CD14-positive monocyte (primary cell): Measurements from ENCODE around the gene IL34. TPM values are rescaled to one million over a fixed set of nuclear protein-coding genes. Genes with fewer than 3 reads are reported as not detected.

Experiments used
- DNase-seq, 3 donors: peaks; one replicate each; pipeline ENCODE4 v3.0.0-alpha.2; 2011 to 2022
- H2AFZ ChIP-seq: 2 replicates; pipeline ENCODE4 v1.6.0; 2012; ENCODE audit warnings: mild to moderate bottlenecking, low read depth, low read length, inconsistent platforms; ENCODE audit not compliant: insufficient read depth, poor library complexity, severe bottlenecking
- H3K27ac ChIP-seq, 2 donors: 1 replicate in 1 of 2; 2 replicates in 1 of 2; pipeline ENCODE4 v1.5.1; 2012 to 2013; ENCODE audit warnings: low read length in 2 of 2, control low read depth in 1 of 2, inconsistent platforms in 1 of 2, low read depth in 1 of 2, mild to moderate bottlenecking in 1 of 2
- H3K27me3 ChIP-seq, 2 donors: one replicate each; pipeline versions ENCODE4 v1.6.0 to v1.6.1; 2011 to 2013; ENCODE audit warnings: low read length in 2 of 2; ENCODE audit not compliant: control insufficient read depth in 2 of 2, insufficient read depth in 2 of 2
- H3K36me3 ChIP-seq, 2 donors: replicated peaks in 1 of 2; 1 replicate in 1 of 2; 2 replicates in 1 of 2; pipeline versions ENCODE4 v1.5.1 to v1.6.1; 2012 to 2013; ENCODE audit warnings: low read length in 2 of 2, control low read depth in 1 of 2, inconsistent platforms in 1 of 2, mild to moderate bottlenecking in 1 of 2; ENCODE audit not compliant: insufficient read depth in 2 of 2, control insufficient read depth in 1 of 2
- H3K4me1 ChIP-seq, 2 donors: 1 replicate in 1 of 2; 2 replicates in 1 of 2; pipeline versions ENCODE4 v1.5.1 to v1.6.1; 2012 to 2013; ENCODE audit warnings: low read length in 2 of 2, control low read depth in 1 of 2, inconsistent platforms in 1 of 2, mild to moderate bottlenecking in 1 of 2, moderate library complexity in 1 of 2; ENCODE audit not compliant: insufficient read depth in 2 of 2, control insufficient read depth in 1 of 2
- H3K4me2 ChIP-seq: replicated peaks from 2 replicates; pipeline ENCODE3; 2012; ENCODE audit warnings: low read length, moderate library complexity, mild to moderate bottlenecking; ENCODE audit not compliant: poor library complexity, severe bottlenecking; ENCODE audit errors: extremely low read depth
- H3K4me3 ChIP-seq, 3 experiments: fragments of 200-600 bp in 1 of 3; sonication (generic) in 1 of 3; replicated peaks in 1 of 3; 1 replicate in 2 of 3; 2 replicates in 1 of 3; pipeline ENCODE4 v1.5.1; 2011 to 2013; ENCODE audit warnings: low read length in 3 of 3, mild to moderate bottlenecking in 3 of 3, control low read depth in 2 of 3, low read depth in 2 of 3, inconsistent platforms in 1 of 3, moderate library complexity in 1 of 3
- H3K79me2 ChIP-seq: 2 replicates; pipeline ENCODE4 v1.6.0; 2012; ENCODE audit warnings: mild to moderate bottlenecking, control low read depth, inconsistent platforms, low read length, moderate library complexity; ENCODE audit not compliant: insufficient read depth
- H3K9ac ChIP-seq: 2 replicates; pipeline ENCODE4 v1.6.0; 2017; ENCODE audit warnings: low read length, mild to moderate bottlenecking; ENCODE audit not compliant: insufficient read depth, poor library complexity, severe bottlenecking
- H3K9me3 ChIP-seq, 2 donors: replicated peaks in 1 of 2; 1 replicate in 1 of 2; 2 replicates in 1 of 2; pipeline versions ENCODE4 v1.5.1 to v1.6.1; 2012 to 2013; ENCODE audit warnings: low read length in 2 of 2, control low read depth in 1 of 2; ENCODE audit not compliant: control insufficient read depth in 1 of 2, insufficient read depth in 1 of 2
- H4K20me1 ChIP-seq: 2 replicates; pipeline ENCODE4 v1.6.0; 2012; ENCODE audit warnings: mild to moderate bottlenecking, low read length, control low read depth, moderate library complexity; ENCODE audit not compliant: insufficient read depth
- H3K27ac Mint-ChIP-seq, 7 donors: one replicate each; pipeline ENCODE4 v1.8.0; 2020; ENCODE audit warnings: mild to moderate bottlenecking in 7 of 7, mixed read lengths in 7 of 7, moderate library complexity in 6 of 7, inconsistent platforms in 2 of 7
- H3K27me3 Mint-ChIP-seq, 3 donors: one replicate each; pipeline ENCODE4 v1.8.0; 2021 to 2022; ENCODE audit warnings: low read depth in 3 of 3, mild to moderate bottlenecking in 3 of 3, mixed read lengths in 3 of 3, moderate library complexity in 3 of 3, inconsistent platforms in 1 of 3
- H3K36me3 Mint-ChIP-seq, 2 donors: one replicate each; pipeline ENCODE4 v1.8.0; 2020; ENCODE audit warnings: mixed read lengths in 2 of 2, inconsistent platforms in 1 of 2, mild to moderate bottlenecking in 1 of 2
- H3K4me1 Mint-ChIP-seq: one replicate; pipeline ENCODE4 v1.8.0; 2020; ENCODE audit warnings: mild to moderate bottlenecking, mixed read lengths
- H3K4me3 Mint-ChIP-seq, 2 donors: one replicate each; pipeline ENCODE4 v1.8.0; 2020; ENCODE audit warnings: mild to moderate bottlenecking in 2 of 2, mixed read lengths in 2 of 2, moderate library complexity in 1 of 2
- H3K9me3 Mint-ChIP-seq, 7 donors: one replicate each; pipeline ENCODE4 v1.8.0; 2020 to 2022; ENCODE audit warnings: mixed read lengths in 7 of 7, mild to moderate bottlenecking in 6 of 7, moderate library complexity in 6 of 7, inconsistent platforms in 2 of 7
- WGBS: methylation state at CpG from one replicate; pipeline ENCODE4 v1.1.5; 2013; ENCODE audit warnings: missing lambda C conversion rate; ENCODE audit not compliant: insufficient coverage; 5-methylcytosine and 5-hydroxymethylcytosine counted together
- intact Hi-C, 2 donors: fragments of 100-400 bp; cut with micrococcal nuclease; formaldehyde crosslinking; loops; one replicate each; pipeline versions ENCODE4 v1.15.0 to v1.15.1; 2023
- polyA plus RNA-seq, 3 donors: library from polyadenylated mRNA; depleted of rRNA in 1 of 3; unstranded in 2 of 3; stranded (reverse) in 1 of 3; fragments of 300-500 nt in 2 of 3; fragments of >200 nt in 1 of 3; fragmentation: Illumina TruSeq in 2 of 3; gene quantifications; 1 replicate in 2 of 3; 2 replicates in 1 of 3; pipeline ENCODE4 v1.2.3, GENCODE V29; 2012 to 2021
- TF ChIP-seq, protein P1 (sequence below): fragments of 200-600 bp; IDR thresholded peaks from one replicate; pipeline ENCODE4 v1.8.0; 2022; ENCODE audit warnings: antibody characterized with exemption, mild to moderate bottlenecking

IL34 gene
- polyA plus RNA-seq, 3 donors: not detected

DNA sequence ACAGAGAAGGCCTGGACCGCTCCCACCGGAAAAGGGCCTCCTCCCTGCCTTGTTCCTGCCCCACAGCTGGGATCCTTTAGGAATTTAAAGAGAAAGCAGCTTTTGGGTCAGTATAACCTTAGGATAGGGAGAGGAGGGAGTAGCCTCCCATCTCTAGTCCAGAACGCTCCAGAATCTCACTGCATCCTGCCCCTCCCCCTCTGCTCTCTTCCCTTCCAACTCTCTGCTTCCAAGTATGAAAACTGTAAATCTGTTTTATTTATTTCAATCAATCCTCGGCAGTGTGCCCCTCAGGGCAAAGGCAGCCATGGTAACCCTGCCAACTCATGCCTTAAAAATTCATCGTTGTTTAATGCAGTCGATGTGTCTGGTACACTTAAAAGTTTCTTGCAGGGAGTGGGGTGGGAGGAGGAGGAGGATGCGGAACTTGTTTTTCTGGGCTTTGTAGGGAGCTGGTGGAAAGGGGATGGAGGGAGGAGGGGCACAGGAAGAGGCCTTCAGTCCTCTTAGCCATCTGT, 60.6 kb downstream of the IL34 start:
- Mint-ChIP-seq H3K27me3 (peaks cover 0 to 2% (median 2%) of the 10 kb centered on the region in 3 donors), H3K36me3 (peaks cover 35 to 51% of the 10 kb centered on the region in 2 donors), H3K9me3 (no peaks in the 10 kb centered on the region), H3K27ac (peak overlapping the region in 2 of 7 donors; percentile 27 to 65), H3K4me3 (no peak overlapping the region), H3K4me1 (peaks cover 5% of the 10 kb centered on the region)
- no peaks in the 10 kb centered on the region for H3K4me1 ChIP-seq
- H3K4me2 ChIP-seq: no peak overlapping the region
- WGBS: 100% methylated on average over 4 of the region's 7 CpGs
- no peaks in the 10 kb centered on the region for H3K79me2 ChIP-seq
- no peaks in the 10 kb centered on the region for H3K9me3 ChIP-seq
- H3K4me3 ChIP-seq: no peak overlapping the region
- H3K36me3 ChIP-seq: peaks cover 19 to 46% of the 10 kb centered on the region in 2 donors
- DNase-seq: no peak
- TF ChIP-seq, protein P1, sequence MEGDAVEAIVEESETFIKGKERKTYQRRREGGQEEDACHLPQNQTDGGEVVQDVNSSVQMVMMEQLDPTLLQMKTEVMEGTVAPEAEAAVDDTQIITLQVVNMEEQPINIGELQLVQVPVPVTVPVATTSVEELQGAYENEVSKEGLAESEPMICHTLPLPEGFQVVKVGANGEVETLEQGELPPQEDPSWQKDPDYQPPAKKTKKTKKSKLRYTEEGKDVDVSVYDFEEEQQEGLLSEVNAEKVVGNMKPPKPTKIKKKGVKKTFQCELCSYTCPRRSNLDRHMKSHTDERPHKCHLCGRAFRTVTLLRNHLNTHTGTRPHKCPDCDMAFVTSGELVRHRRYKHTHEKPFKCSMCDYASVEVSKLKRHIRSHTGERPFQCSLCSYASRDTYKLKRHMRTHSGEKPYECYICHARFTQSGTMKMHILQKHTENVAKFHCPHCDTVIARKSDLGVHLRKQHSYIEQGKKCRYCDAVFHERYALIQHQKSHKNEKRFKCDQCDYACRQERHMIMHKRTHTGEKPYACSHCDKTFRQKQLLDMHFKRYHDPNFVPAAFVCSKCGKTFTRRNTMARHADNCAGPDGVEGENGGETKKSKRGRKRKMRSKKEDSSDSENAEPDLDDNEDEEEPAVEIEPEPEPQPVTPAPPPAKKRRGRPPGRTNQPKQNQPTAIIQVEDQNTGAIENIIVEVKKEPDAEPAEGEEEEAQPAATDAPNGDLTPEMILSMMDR: no peak
- no peak overlapping the region for H3K27ac ChIP-seq
- no peak overlapping the region for H3K9ac ChIP-seq
- intact Hi-C loops: no loop called here
- no peak overlapping the region for H2AFZ ChIP-seq
- no peaks in the 10 kb centered on the region for H3K27me3 ChIP-seq
- H4K20me1 ChIP-seq: peaks cover 7% of the 10 kb centered on the region

- H3K27me3 Mint-ChIP-seq: peaks cover 0 to 2% (median 0%) of the 10 kb centered on the region in 3 donors
- TF ChIP-seq, protein P1: no peak
Observed at GRCh38 chr16:70708366-70709246, 62.2 kb downstream of the IL34 start.

More at GRCh38 chr16:70708366-70709246, 62.2 kb downstream of the IL34 start:
- Histone ChIP-seq H2AFZ (no peak overlapping the region), H3K27me3 (no peaks in the 10 kb centered on the region), H3K27ac (no peak overlapping the region), H3K79me2 (no peaks in the 10 kb centered on the region), H4K20me1 (peaks cover 7% of the 10 kb centered on the region), H3K4me2 (no peak overlapping the region), H3K36me3 (peaks cover 29 to 57% of the 10 kb centered on the region in 2 donors), H3K9me3 (no peaks in the 10 kb centered on the region), H3K4me3 (no peak overlapping the region), H3K9ac (no peak overlapping the region), H3K4me1 (no peaks in the 10 kb centered on the region)
- H3K4me3 Mint-ChIP-seq: no peak overlapping the region
- intact Hi-C loops: no loop called here
- no peaks in the 10 kb centered on the region for H3K4me1 Mint-ChIP-seq
- WGBS: 92% methylated on average over 12 of the region's 20 CpGs
- H3K27ac Mint-ChIP-seq: peak overlapping the region in 1 of 7 donors; percentile 3
- peaks cover 42 to 59% of the 10 kb centered on the region in 2 donors for H3K36me3 Mint-ChIP-seq
- no peaks in the 10 kb centered on the region for H3K9me3 Mint-ChIP-seq
- no peak for DNase-seq
